ENCODE results near the gene KNTC1. TPM values are rescaled to one million over a fixed set of nuclear protein-coding genes. Genes with fewer than 3 reads are reported as not detected.

Gene KNTC1
- total RNA-seq, 4 donors from 2014 or later: 7.3 to 13.1 (median 9.5) TPM

GRCh38 chr12:122672515-122672914 is 145.5 kb downstream of the KNTC1 start:
- H3K27me3 ChIP-seq: no peaks in the 10 kb centered on the region
- H3K27ac ChIP-seq: no peak overlapping the region
- no peaks in the 10 kb centered on the region for H3K36me3 ChIP-seq
- no peaks in the 10 kb centered on the region for H3K9me3 ChIP-seq
- TF ChIP-seq POLR2A (IDR thresholded peaks at IDR 0.05) (no peak), CTCF (IDR thresholded peaks at IDR 0.05) (no peak)
- 73 to 76% methylated on average over 2 of the region's 2 CpGs for WGBS, 2 donors
- peaks cover 10 to 21% of the 10 kb centered on the region in 2 donors for H3K4me1 ChIP-seq
- intact Hi-C loops (cut with DNase I): no loop called here
- no peak overlapping the region for H3K4me3 ChIP-seq (replicated peaks in 1 of 3)
- no peak for DNase-seq

Small RNAs within 50 kb of the gene (small RNA-seq; reads per million reads assigned to genes)
- not detected for gene AC026333.1
- not detected for gene RF00411

Other genes with a start within 250 kb of the KNTC1 start
- 100 to 1,000 TPM; 118 to 189 (median 143) TPM for gene CLIP1, start 104.6 kb upstream of the KNTC1 start, total RNA-seq
- gene ZCCHC8, start 26.3 kb upstream of the KNTC1 start, total RNA-seq: 10 to 100 TPM; 30.4 to 40.8 (median 37.5) TPM
- 10 to 100 TPM; 70.4 to 93.2 (median 87.5) TPM for gene RSRC2, start 313 bp upstream of the KNTC1 start, total RNA-seq
- not detected for gene HCAR2, start 176.1 kb downstream of the KNTC1 start, total RNA-seq
- gene HCAR3, start 189.6 kb downstream of the KNTC1 start, total RNA-seq: under 1 TPM in 2 of 4 donors, not detected in 2; 0.42 to 0.56 TPM
- gene HCAR1, start 203.6 kb downstream of the KNTC1 start, total RNA-seq: 1 to 10 TPM in 3 of 4 donors, under 1 TPM in 1; 0.92 to 4.0 (median 2.0) TPM
- gene DENR, start 225.6 kb downstream of the KNTC1 start, total RNA-seq: 10 to 100 TPM; 19.5 to 52.1 (median 29.9) TPM
- gene CCDC62, start 247.3 kb downstream of the KNTC1 start, total RNA-seq: under 1 TPM; 0.21 to 0.81 (median 0.23) TPM